Upper lobe of right lung (tissue), 1 donor: ENCODE measurements around the gene ADGRD1. TPM values are rescaled to one million over a fixed set of nuclear protein-coding genes. Genes with fewer than 3 reads are reported as not detected.

Experiments used
- ATAC-seq: fragments of 200-7000 bp; cut with Tn5 transposase; one replicate; pipeline ENCODE4 v1.9.1; 2020; ENCODE audit warnings: mild to moderate bottlenecking, moderate library complexity
- DNase-seq: peaks from one replicate; pipeline ENCODE4 v3.0.0-alpha.2; 2020
- H3K27ac ChIP-seq: fragments of 200-600 bp; one replicate; pipeline ENCODE4 v1.8.0; 2022
- H3K27me3 ChIP-seq: fragments of 200-600 bp; one replicate; pipeline ENCODE4 v1.8.0; 2022; ENCODE audit warnings: mild to moderate bottlenecking
- H3K36me3 ChIP-seq: fragments of 200-600 bp; one replicate; pipeline ENCODE4 v1.8.0; 2022
- H3K4me1 ChIP-seq: fragments of 200-600 bp; one replicate; pipeline ENCODE4 v1.8.0; 2022
- H3K4me3 ChIP-seq: fragments of 200-600 bp; one replicate; pipeline ENCODE4 v1.8.0; 2022; ENCODE audit warnings: mild to moderate bottlenecking
- H3K9me3 ChIP-seq: fragments of 200-600 bp; one replicate; pipeline ENCODE4 v1.8.0; 2022
- CTCF ChIP-seq: fragments of 200-600 bp; IDR thresholded peaks from one replicate; pipeline ENCODE4 v1.8.0; 2022; ENCODE audit warnings: antibody characterized with exemption
- intact Hi-C: fragments of 100-400 bp; cut with DNase I; formaldehyde crosslinking; loops from one replicate; pipeline ENCODE4 v1.11.0; 2022
- total RNA-seq: library from RNA; stranded (reverse); fragmentation: NEBNext Ultra II Directional; extraction: Animal tissue kit (Norgen Biotek cat#: 25700); gene quantifications from one replicate; pipeline ENCODE4 v1.2.1, GENCODE V29; 2021
- donor health status: DM: no; HTN: yes; CAD: no; lungs with severe emphysema.

The ADGRD1 gene
- total RNA-seq, 1 donor from 2014 or later, result 113 TPM

- no peak overlapping the region for H3K27ac ChIP-seq
- H3K27me3 ChIP-seq, result no peaks in the 10 kb centered on the region
- no peak for TF ChIP-seq CTCF
- intact Hi-C loops, result no loop called here
- H3K4me3 ChIP-seq, result no peak overlapping the region
- H3K36me3 ChIP-seq, result peaks cover 12% of the 10 kb centered on the region
- ATAC-seq (no peak), DNase-seq (no peak)
- no peaks in the 10 kb centered on the region for H3K4me1 ChIP-seq
- no peaks in the 10 kb centered on the region for H3K9me3 ChIP-seq
Measured at GRCh38 chr12:131025939-131026702, 72.4 kb downstream of the ADGRD1 start.

GRCh38 chr12:131026754-131027153 is 73.0 kb downstream of the ADGRD1 start:
- intact Hi-C loops, result no loop called here
- Histone ChIP-seq H3K4me1 (no peaks in the 10 kb centered on the region), H3K27me3 (no peaks in the 10 kb centered on the region), H3K36me3 (peaks cover 9% of the 10 kb centered on the region), H3K27ac (no peak overlapping the region), H3K4me3 (no peak overlapping the region), H3K9me3 (no peaks in the 10 kb centered on the region)
- no peak for TF ChIP-seq CTCF
- DNase-seq, result no peak
- no peak for ATAC-seq

- intact Hi-C loops, result no loop called here
Measured at GRCh38 chr12:131027264-131027663, 73.6 kb downstream of the ADGRD1 start.

GRCh38 chr12:131027876-131028586 is 74.3 kb downstream of the ADGRD1 start:
- intact Hi-C loops, result no loop called here
- ATAC-seq (no peak), DNase-seq (no peak)
- TF ChIP-seq CTCF, result no peak
- H3K27me3 ChIP-seq, result no peaks in the 10 kb centered on the region
- H3K36me3 ChIP-seq, result no peaks in the 10 kb centered on the region
- no peaks in the 10 kb centered on the region for H3K9me3 ChIP-seq
- no peaks in the 10 kb centered on the region for H3K4me1 ChIP-seq
- peak overlapping the region; percentile 16 for H3K4me3 ChIP-seq
- peak overlapping the region; percentile 82 for H3K27ac ChIP-seq

More at GRCh38 chr12:131027264-131027663, 73.6 kb downstream of the ADGRD1 start:
- H3K27ac ChIP-seq, result no peak overlapping the region
- H3K4me3 ChIP-seq, result no peak overlapping the region
- ATAC-seq (no peak), DNase-seq (no peak)
- H3K4me1 ChIP-seq, result no peaks in the 10 kb centered on the region
- H3K27me3 ChIP-seq, result no peaks in the 10 kb centered on the region
- H3K9me3 ChIP-seq, result no peaks in the 10 kb centered on the region
- H3K36me3 ChIP-seq, result peaks cover 5% of the 10 kb centered on the region
- no peak for TF ChIP-seq CTCF

- peak overlapping the region; percentile 16 for H3K4me3 ChIP-seq
- DNase-seq, result peak; percentile 80
- H3K27me3 ChIP-seq, result no peaks in the 10 kb centered on the region
- H3K4me1 ChIP-seq, result no peaks in the 10 kb centered on the region
- ATAC-seq, result peak; percentile 76
- no peaks in the 10 kb centered on the region for H3K36me3 ChIP-seq
- H3K27ac ChIP-seq, result peak overlapping the region; percentile 82
- intact Hi-C loops, result no loop called here
- no peak for TF ChIP-seq CTCF
- H3K9me3 ChIP-seq, result no peaks in the 10 kb centered on the region
Measured at GRCh38 chr12:131028587-131029338, 75.1 kb downstream of the ADGRD1 start.
